GM12878 (cell line): ENCODE data around the gene FZD2. TPM values are rescaled to one million over a fixed set of nuclear protein-coding genes. Genes with fewer than 3 reads are reported as not detected.
A peak's percentile ranks its signal among the peaks of the same experiment; 100 is the strongest.

Source experiments
- ATAC-seq: fragments of 200-7000 bp; cut with Tn5 transposase; 3 replicates; pipeline ENCODE4 v1.9.1; 2020; ENCODE audit warnings: mild to moderate bottlenecking, moderate library complexity
- BruUV-seq: library from RNA; stranded (reverse); fragments of 400-500 nt; replicated peaks from 2 replicates; lab custom pipeline; 2021; lab: Mats Ljungman, UMichigan
- CTCF ChIA-PET: fragments of 300-600 bp; sonication (Branson Sonifier 250); formaldehyde crosslinking; extraction: SDS; loops from one replicate; lab custom pipeline; 2021; ENCODE audit warnings: inconsistent platforms; lab: Yijun Ruan, JAX
- POLR2A ChIA-PET: fragments of 350-600 bp; formaldehyde crosslinking; extraction: SDS; loops from one replicate; lab custom pipeline; 2021; ENCODE audit warnings: inconsistent platforms; lab: Charles Lee
- RAD21 ChIA-PET: fragments of 300-600 bp; sonication (Branson Sonifier 250); formaldehyde crosslinking; loops from one replicate; lab custom pipeline; 2023; ENCODE audit warnings: antibody characterized with exemption; ENCODE audit not compliant: unreplicated experiment; lab: Charles Lee
- SMC1A ChIA-PET: fragments of 300-600 bp; sonication (Branson Sonifier 250); formaldehyde crosslinking; loops from one replicate; lab custom pipeline; 2023; ENCODE audit not compliant: unreplicated experiment, uncharacterized antibody; lab: Charles Lee
- DNase-seq: peaks from one replicate; pipeline ENCODE4 v3.0.0-alpha.2; 2011; ENCODE audit warnings: low read depth, low spot score
- FAIRE-seq: peaks from 3 replicates; lab custom pipeline; 2011; peaks lifted over from hg19 to GRCh38; lab: Jason Lieb, UNC
- H2AFZ ChIP-seq: 2 replicates; pipeline ENCODE4 v1.6.0; 2011; ENCODE audit warnings: low read depth, low read length, control low read depth; ENCODE audit not compliant: control insufficient read depth
- H3K27ac ChIP-seq: 2 replicates; pipeline ENCODE4 v1.5.1; 2011; ENCODE audit warnings: control low read depth; ENCODE audit not compliant: control insufficient read depth, insufficient read depth
- H3K27me3 ChIP-seq, 2 experiments: replicated peaks in 1 of 2; 2 replicates each; pipeline versions ENCODE4 v1.6.0 to v1.6.1; 2011; ENCODE audit warnings: low read length in 1 of 2; ENCODE audit not compliant: control insufficient read depth in 2 of 2, insufficient read depth in 2 of 2
- H3K36me3 ChIP-seq, 2 experiments: 2 replicates each; pipeline ENCODE4 v1.5.1; 2011; ENCODE audit warnings: low read length in 1 of 2; ENCODE audit not compliant: control insufficient read depth in 2 of 2, insufficient read depth in 2 of 2
- H3K4me1 ChIP-seq: 2 replicates; pipeline ENCODE4 v1.6.1; 2011; ENCODE audit warnings: mild to moderate bottlenecking, low read length, moderate library complexity, mixed read lengths; ENCODE audit not compliant: control insufficient read depth, insufficient read depth
- H3K4me2 ChIP-seq: 2 replicates; pipeline ENCODE4 v1.6.0; 2011; ENCODE audit warnings: control low read depth; ENCODE audit not compliant: control insufficient read depth, insufficient read depth
- H3K4me3 ChIP-seq: fragments of 200-600 bp; sonication (generic); 2 replicates; pipeline ENCODE4 v1.5.1; 2016
- H3K79me2 ChIP-seq: 2 replicates; pipeline ENCODE4 v1.6.0; 2011; ENCODE audit warnings: low read length; ENCODE audit not compliant: control insufficient read depth, insufficient read depth
- H3K9ac ChIP-seq: 2 replicates; pipeline ENCODE4 v1.8.0; 2011; ENCODE audit warnings: low read length, control low read depth, mixed read lengths; ENCODE audit not compliant: control insufficient read depth, insufficient read depth
- H3K9me3 ChIP-seq: replicated peaks from 3 replicates; pipeline ENCODE4 v1.5.1; 2011; ENCODE audit warnings: mild to moderate bottlenecking, low read length; ENCODE audit not compliant: control insufficient read depth, insufficient read depth
- H4K20me1 ChIP-seq: 2 replicates; pipeline ENCODE4 v1.6.0; 2011; ENCODE audit not compliant: control insufficient read depth, insufficient read depth
- CBX3 ChIP-seq: fragments of 200-600 bp; sonication (generic); IDR thresholded peaks from 2 replicates; pipeline ENCODE4 v1.6.1; 2016; ENCODE audit warnings: low read depth, borderline replicate concordance
- CEBPZ ChIP-seq: fragments of 150-350 bp; IDR thresholded peaks from 2 replicates; pipeline ENCODE4 v1.6.1; 2016; ENCODE audit warnings: low read depth, low read length
- CHD4 ChIP-seq: fragments of 200-600 bp; sonication (generic); IDR thresholded peaks from 2 replicates; pipeline ENCODE4 v1.6.1; 2016; ENCODE audit warnings: mild to moderate bottlenecking
- CREM ChIP-seq: IDR thresholded peaks from 2 replicates; pipeline ENCODE4 v1.6.1; 2014; ENCODE audit warnings: antibody characterized with exemption, low read depth
- HDAC6 ChIP-seq: fragments of 200-600 bp; sonication (generic); IDR thresholded peaks from one replicate; pipeline ENCODE4 v1.8.0; 2017; ENCODE audit warnings: antibody characterized with exemption; ENCODE audit not compliant: unreplicated experiment
- HDGF ChIP-seq: fragments of 450-650 bp; IDR thresholded peaks from 2 replicates; pipeline ENCODE4 v1.6.1; 2016; ENCODE audit warnings: antibody characterized with exemption
- IKZF1 ChIP-seq: fragments of 450-650 bp; conservative IDR thresholded peaks from 2 replicates; pipeline ENCODE4 v1.6.1; 2017; ENCODE audit warnings: antibody characterized with exemption, mild to moderate bottlenecking
- IKZF2 ChIP-seq, 2 experiments: fragments of 450-650 bp; IDR thresholded peaks; 2 replicates each; pipeline ENCODE4 v1.6.1; 2017; ENCODE audit warnings: mild to moderate bottlenecking in 2 of 2, moderate library complexity in 2 of 2
- KDM1A ChIP-seq: fragments of 200-600 bp; sonication (generic); IDR thresholded peaks from 2 replicates; pipeline ENCODE4 v1.6.1; 2016; ENCODE audit warnings: borderline replicate concordance
- MLLT1 ChIP-seq: fragments of 450-650 bp; IDR thresholded peaks from 2 replicates; pipeline ENCODE4 v1.6.1; 2016; ENCODE audit warnings: mild to moderate bottlenecking
- MYB ChIP-seq: fragments of 150-350 bp; IDR thresholded peaks from 2 replicates; pipeline ENCODE4 v1.6.1; 2014; ENCODE audit warnings: mild to moderate bottlenecking, low read depth, low read length, borderline replicate concordance
- POLR2A ChIP-seq: IDR thresholded peaks from 2 replicates; pipeline ENCODE4 v1.6.1; 2011; ENCODE audit warnings: low read depth, mild to moderate bottlenecking, low read length
- POU2F2 ChIP-seq: IDR thresholded peaks from 3 replicates; pipeline ENCODE4 v1.6.1; 2011; ENCODE audit warnings: low read depth, mild to moderate bottlenecking, low read length, borderline replicate concordance
- REST ChIP-seq: IDR thresholded peaks from 2 replicates; pipeline ENCODE4 v1.6.1; 2012; ENCODE audit warnings: mild to moderate bottlenecking, low read depth, low read length
- SMARCA5 ChIP-seq: fragments of 450-650 bp; IDR thresholded peaks from 2 replicates; pipeline ENCODE4 v1.6.1; 2017; ENCODE audit warnings: mild to moderate bottlenecking
- WGBS: methylation state at CpG from one replicate; pipeline ENCODE4 v1.1.6; 2016; ENCODE audit warnings: low lambda C conversion rate; ENCODE audit not compliant: insufficient replicate concordance, insufficient coverage; ENCODE audit errors: missing lambda C conversion rate; 5-methylcytosine and 5-hydroxymethylcytosine counted together
- in situ Hi-C: fragments of 300-500 bp; cut with MboI; formaldehyde crosslinking; loops from 9 replicates; pipeline ENCODE4 v1.14.3; 2018; ENCODE audit warnings: mixed read lengths
- intact Hi-C: fragments of 100-400 bp; cut with micrococcal nuclease; formaldehyde crosslinking; loops from one replicate; pipeline ENCODE4 v1.14.2; 2022; ENCODE audit not compliant: unreplicated experiment
- polyA plus RNA-seq, 11 experiments: library from polyadenylated mRNA; depleted of rRNA in 4 of 11; unstranded in 6 of 11; stranded (reverse) in 5 of 11; fragments of >200 nt; fragmentation: Nextera tagmentation in 4 of 11; fragmentation: Illumina TruSeq in 1 of 11; extraction: Ambion mirVana in 4 of 11; extraction: Trizol in 1 of 11; gene quantifications; 1 replicate in 1 of 11; 2 replicates in 10 of 11; pipeline versions ENCODE4 v1.2.1 to v1.2.3, GENCODE V29; 2011 to 2016; ENCODE audit warnings: inconsistent platforms in 2 of 11, missing spikeins in 2 of 11, low read depth in 1 of 11
- total RNA-seq, 4 experiments: library from RNA; depleted of rRNA in 3 of 4; stranded (reverse); fragments of >200 nt in 3 of 4; fragmentation: Illumina TruSeq in 1 of 4; extraction: Trizol in 1 of 4; gene quantifications; 2 replicates each; pipeline versions ENCODE4 v1.2.1 to v1.2.3, GENCODE V29; 2013 to 2021

Gene FZD2
- total and polyA plus RNA-seq, 10 of the 15 experiments (the other 5 are each of a cell fraction or from before 2014, with no cell fraction given) = 0.09 to 4.2 (median 0.63) TPM; not detected in 1

- CTCF ChIA-PET = interaction anchor here (0.5 to 3.4 kb wide), 65 partner anchors 9 to 1356 kb away, joined by 3 to 97 read pairs (median 4); partner anchors contain the start of genes CCDC43, FAM171A2, FZD2 and GPATCH8
- Histone ChIP-seq H3K79me2 (no peaks in the 10 kb centered on the region), H3K4me2 (no peak overlapping the region), H3K27me3 (no peaks in the 10 kb centered on the region), H3K9ac (no peak overlapping the region), H2AFZ (peak overlapping the region; percentile 94), H3K9me3 (no peaks in the 10 kb centered on the region), H3K36me3 (no peaks in the 10 kb centered on the region), H3K4me3 (no peak overlapping the region), H3K4me1 (no peaks in the 10 kb centered on the region; the same call in 1 of the 2 replicates), H3K27ac (no peak overlapping the region), H4K20me1 (no peaks in the 10 kb centered on the region)
- POLR2A ChIA-PET = interaction anchor here (0.6 kb wide), 1 partner anchor 305 kb away, joined by 5 read pairs; no protein-coding TSS in a partner anchor
- in situ Hi-C loops = loop anchor here (25.0 kb wide), 1 partner anchor 311 kb away; the partner anchor contains the start of gene UBTF
- 31% methylated on average over 14 of the region's 14 CpGs for WGBS
- ATAC-seq = peak; percentile 99
- no TSS peak for BruUV-seq
- FAIRE-seq = peak; percentile 13
- SMC1A ChIA-PET = interaction anchor here (0.6 to 2.1 kb wide), 27 partner anchors 9 to 240 kb away, joined by 3 to 16 read pairs (median 4); partner anchors contain the start of gene GPATCH8
- intact Hi-C loops = loop anchor here (1.0 kb wide), 1 partner anchor 123 kb away; no protein-coding TSS in a partner anchor
- RAD21 ChIA-PET = interaction anchor here (0.5 to 2.3 kb wide), 22 partner anchors 9 to 728 kb away, joined by 3 to 31 read pairs (median 3); partner anchors contain the start of gene SLC25A39
- DNase-seq = peak; percentile 46
- no peak for TF ChIP-seq MYB
- no peak for TF ChIP-seq REST
- no peak for TF ChIP-seq POU2F2
- TF ChIP-seq SMARCA5 = peak; percentile 62; the same call in 1 of the 2 replicates
- TF ChIP-seq MLLT1 = no peak
- TF ChIP-seq IKZF1 = peak; percentile 32; the same call in 1 of the 2 replicates
- no peak for TF ChIP-seq CEBPZ
- TF ChIP-seq POLR2A = no peak
- no peak for TF ChIP-seq CREM
- no peak for TF ChIP-seq HDGF
- no peak for TF ChIP-seq CHD4
- TF ChIP-seq HDAC6 = no peak
- TF ChIP-seq KDM1A = no peak
- TF ChIP-seq IKZF2 (IDR thresholded peaks at IDR 0.05) = peak in 1 of 2 experiments; percentile 36; a peak in 1 of 4 replicates
- TF ChIP-seq CBX3 = no peak
Measured at GRCh38 chr17:44522883-44523671, 34.2 kb upstream of the FZD2 start.
